Thyroid gland (tissue), 4 donors: Measurements from ENCODE around the gene LCE6A. TPM values are rescaled to one million over a fixed set of nuclear protein-coding genes. Genes with fewer than 3 reads are reported as not detected.

Experiments
- DNase-seq, 2 donors: peaks; one replicate each; pipeline ENCODE4 v3.0.0-alpha.2; 2019
- H3K27ac ChIP-seq, 3 donors: fragments of 200-600 bp; sonication (generic); 1 replicate in 2 of 3; 2 replicates in 1 of 3; pipeline ENCODE4 v1.5.1; 2016 to 2019; ENCODE audit warnings: mild to moderate bottlenecking in 1 of 3, moderate library complexity in 1 of 3
- H3K27me3 ChIP-seq: fragments of 200-600 bp; sonication (generic); one replicate; pipeline ENCODE4 v1.5.1; 2019
- H3K36me3 ChIP-seq, 2 donors: fragments of 200-600 bp; sonication (generic); one replicate each; pipeline ENCODE4 v1.5.1; 2016 to 2019
- H3K4me1 ChIP-seq, 2 donors: fragments of 200-600 bp; sonication (generic); one replicate each; pipeline ENCODE4 v1.5.1; 2017 to 2019
- H3K4me3 ChIP-seq, 3 donors: fragments of 200-600 bp; sonication (generic); replicated peaks in 1 of 3; 1 replicate in 2 of 3; 2 replicates in 1 of 3; pipeline ENCODE4 v1.5.1; 2016; ENCODE audit warnings: mild to moderate bottlenecking in 1 of 3
- H3K9me3 ChIP-seq: fragments of 200-600 bp; sonication (generic); one replicate; pipeline ENCODE4 v1.5.1; 2017
- CTCF ChIP-seq, 6 experiments: fragments of 200-600 bp in 3 of 6; fragments of 450-650 bp in 3 of 6; sonication (generic) in 3 of 6; IDR thresholded peaks; one replicate each; pipeline ENCODE4 v1.5.1; 2016 to 2019; ENCODE audit warnings: antibody characterized with exemption in 6 of 6, mild to moderate bottlenecking in 2 of 6, inconsistent platforms in 1 of 6, moderate library complexity in 1 of 6
- POLR2A ChIP-seq, 2 donors: fragments of 450-650 bp; IDR thresholded peaks; one replicate each; pipeline ENCODE4 v1.6.1; 2017; ENCODE audit warnings: antibody characterized with exemption in 2 of 2, mild to moderate bottlenecking in 2 of 2, moderate library complexity in 1 of 2
- WGBS, 2 donors: methylation state at CpG; one replicate each; pipeline ENCODE4 v1.1.5; 2017; 5-methylcytosine and 5-hydroxymethylcytosine counted together
- intact Hi-C: fragments of 100-400 bp; cut with DNase I; formaldehyde crosslinking; loops from one replicate; pipeline ENCODE4 v1.15.1; 2023
- total RNA-seq, 4 donors: library from RNA; depleted of rRNA; stranded (reverse); fragments of >200 nt; gene quantifications; one replicate each; pipeline ENCODE4 v1.2.3, GENCODE V29; 2016

The LCE6A gene
- total RNA-seq, 4 donors from 2014 or later = not detected

- Histone ChIP-seq H3K36me3 (no peaks in the 10 kb centered on the region), H3K4me3 (no peak overlapping the region), H3K9me3 (no peaks in the 10 kb centered on the region), H3K27me3 (no peaks in the 10 kb centered on the region), H3K27ac (no peak overlapping the region), H3K4me1 (no peaks in the 10 kb centered on the region)
- DNase-seq = no peak
- intact Hi-C loops = no loop called here
- TF ChIP-seq CTCF (IDR thresholded peaks at IDR 0.05) (no peak), POLR2A (IDR thresholded peaks at IDR 0.05) (no peak)
Observed at GRCh38 chr1:152879559-152880198, 37.0 kb downstream of the LCE6A start.

GRCh38 chr1:152880316-152880715 is 37.7 kb downstream of the LCE6A start:
- intact Hi-C loops = no loop called here
- Histone ChIP-seq H3K27me3 (no peaks in the 10 kb centered on the region), H3K36me3 (no peaks in the 10 kb centered on the region), H3K4me3 (no peak overlapping the region), H3K9me3 (no peaks in the 10 kb centered on the region), H3K27ac (no peak overlapping the region), H3K4me1 (no peaks in the 10 kb centered on the region)
- WGBS, 2 donors = 87 to 91% methylated on average over 4 of the region's 4 CpGs
- no peak for TF ChIP-seq CTCF (IDR thresholded peaks at IDR 0.05)
- no peak for TF ChIP-seq POLR2A (IDR thresholded peaks at IDR 0.05)
- no peak for DNase-seq

- H3K36me3 ChIP-seq = no peaks in the 10 kb centered on the region
- H3K9me3 ChIP-seq = no peaks in the 10 kb centered on the region
- H3K27me3 ChIP-seq = no peaks in the 10 kb centered on the region
- DNase-seq = no peak
- intact Hi-C loops = no loop called here
- no peaks in the 10 kb centered on the region for H3K4me1 ChIP-seq
- TF ChIP-seq CTCF (IDR thresholded peaks at IDR 0.05) (no peak), POLR2A (IDR thresholded peaks at IDR 0.05) (no peak)
- H3K27ac ChIP-seq = no peak overlapping the region
- 81 to 83% methylated on average over 5 of the region's 5 CpGs for WGBS, 2 donors
- no peak overlapping the region for H3K4me3 ChIP-seq
Observed at GRCh38 chr1:152880907-152881306, 38.3 kb downstream of the LCE6A start.

- Histone ChIP-seq H3K9me3 (no peaks in the 10 kb centered on the region), H3K27ac (no peak overlapping the region), H3K36me3 (no peaks in the 10 kb centered on the region), H3K4me1 (no peaks in the 10 kb centered on the region), H3K27me3 (no peaks in the 10 kb centered on the region), H3K4me3 (no peak overlapping the region)
- intact Hi-C loops = no loop called here
- DNase-seq = no peak
- TF ChIP-seq POLR2A (IDR thresholded peaks at IDR 0.05) (no peak), CTCF (IDR thresholded peaks at IDR 0.05) (no peak)
Observed at GRCh38 chr1:152884085-152884484, 41.4 kb downstream of the LCE6A start.

- TF ChIP-seq POLR2A (IDR thresholded peaks at IDR 0.05) = no peak
- no peak for TF ChIP-seq CTCF (IDR thresholded peaks at IDR 0.05)
- intact Hi-C loops = no loop called here
- 100% methylated on average over 1 of the region's 1 CpG; no CpG with 5 or more reads in 1 of the 2 donors for WGBS, 2 donors
- no peaks in the 10 kb centered on the region for H3K27me3 ChIP-seq
- DNase-seq = no peak
- H3K9me3 ChIP-seq = no peaks in the 10 kb centered on the region
- no peaks in the 10 kb centered on the region for H3K36me3 ChIP-seq
- no peaks in the 10 kb centered on the region for H3K4me1 ChIP-seq
- H3K4me3 ChIP-seq = no peak overlapping the region
- no peak overlapping the region for H3K27ac ChIP-seq
Observed at GRCh38 chr1:152884506-152884905, 41.9 kb downstream of the LCE6A start.
